Adrenal gland (tissue), 5 donors: ENCODE results near the gene FCHSD2.

ENCODE experiments used
- CTCF ChIP-seq, 6 experiments: fragments of 450-650 bp in 4 of 6; fragments of 200-600 bp in 2 of 6; sonication (generic) in 1 of 6; IDR thresholded peaks; 1 replicate in 5 of 6; 2 replicates in 1 of 6; pipeline versions ENCODE4 v1.5.1 to v1.8.0; 2016 to 2021; ENCODE audit warnings: antibody characterized with exemption in 6 of 6, mild to moderate bottlenecking in 2 of 6, moderate library complexity in 1 of 6
- POLR2A ChIP-seq, 2 donors: fragments of 450-650 bp; IDR thresholded peaks; one replicate each; pipeline ENCODE4 v1.6.1; 2017; ENCODE audit warnings: antibody characterized with exemption in 2 of 2, mild to moderate bottlenecking in 2 of 2, moderate library complexity in 1 of 2
- donor health status: DM: no; HTN: no; CAD: no.

- TF ChIP-seq CTCF (IDR thresholded peaks at IDR 0.05), result no peak
- no peak for TF ChIP-seq POLR2A (IDR thresholded peaks at IDR 0.05)
Measured at GRCh38 chr11:73001615-73002014, 140.5 kb downstream of the FCHSD2 start.
